GM10266 (cell line): ENCODE measurements around the gene CD47.

ENCODE experiments used
- DNase-seq: peaks from one replicate; pipeline ENCODE4 v3.0.0; 2012; ENCODE audit errors: extremely low spot score
- CTCF ChIP-seq: IDR thresholded peaks from 2 replicates; pipeline ENCODE4 v1.5.1; 2012; ENCODE audit warnings: mild to moderate bottlenecking, low read depth; ENCODE audit not compliant: control insufficient read depth, insufficient read depth; ENCODE audit errors: missing control alignments

Gene CD47

DNA sequence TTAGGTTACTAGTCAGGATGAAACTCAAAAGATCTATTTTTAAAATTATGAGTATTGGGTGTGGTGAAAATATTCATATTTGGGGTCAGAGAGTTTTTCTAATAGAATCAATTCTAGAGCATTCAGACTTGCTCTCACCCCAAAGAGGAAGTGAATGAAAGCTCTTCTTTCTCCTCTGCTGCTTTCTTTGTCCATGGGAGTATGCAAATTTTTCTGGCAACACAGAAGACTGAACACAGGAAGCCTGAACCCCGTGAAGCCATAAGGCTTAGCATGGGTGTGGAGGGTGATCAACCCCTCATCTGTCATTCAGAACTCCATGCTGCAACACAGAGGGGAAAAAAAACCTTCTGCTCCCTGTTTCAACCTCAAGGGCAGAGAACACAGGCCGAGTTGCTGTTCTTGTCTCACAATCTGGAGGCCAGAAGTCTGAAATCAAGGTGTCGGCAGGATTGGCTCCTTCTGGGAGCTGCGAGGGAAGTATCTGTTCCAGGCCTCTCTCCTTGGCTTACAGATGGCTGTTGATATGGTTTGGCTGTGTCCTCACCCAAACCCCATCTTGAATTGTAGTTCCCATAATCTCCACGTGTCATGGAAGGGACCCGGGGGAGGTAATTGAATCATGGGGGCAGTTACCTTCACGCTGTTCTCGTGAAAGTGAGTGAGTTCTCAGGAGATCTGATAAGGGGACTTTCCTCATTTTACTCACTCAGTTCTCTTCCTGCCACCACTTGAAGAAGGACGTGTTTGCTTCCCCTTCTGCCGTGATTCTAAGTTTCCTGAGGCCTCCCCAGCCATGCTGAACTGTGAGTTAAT is 33.7 kb upstream of the CD47 start:
- DNase-seq = peak; percentile 63

GRCh38 chr3:108123326-108123725 is 32.5 kb upstream of the CD47 start:
- no peak for TF ChIP-seq CTCF
- no peak for DNase-seq

More for the DNA sequence above, 33.7 kb upstream of the CD47 start:
- no peak for TF ChIP-seq CTCF

GRCh38 chr3:108122276-108122675 is 31.4 kb upstream of the CD47 start:
- no peak for DNase-seq
- no peak for TF ChIP-seq CTCF

- TF ChIP-seq CTCF = no peak
- DNase-seq = no peak
These were observed 28.7 kb upstream of the CD47 start for GRCh38 chr3:108119398-108120104.

GRCh38 chr3:108118038-108118768 is 27.4 kb upstream of the CD47 start:
- TF ChIP-seq CTCF = no peak

DNA sequence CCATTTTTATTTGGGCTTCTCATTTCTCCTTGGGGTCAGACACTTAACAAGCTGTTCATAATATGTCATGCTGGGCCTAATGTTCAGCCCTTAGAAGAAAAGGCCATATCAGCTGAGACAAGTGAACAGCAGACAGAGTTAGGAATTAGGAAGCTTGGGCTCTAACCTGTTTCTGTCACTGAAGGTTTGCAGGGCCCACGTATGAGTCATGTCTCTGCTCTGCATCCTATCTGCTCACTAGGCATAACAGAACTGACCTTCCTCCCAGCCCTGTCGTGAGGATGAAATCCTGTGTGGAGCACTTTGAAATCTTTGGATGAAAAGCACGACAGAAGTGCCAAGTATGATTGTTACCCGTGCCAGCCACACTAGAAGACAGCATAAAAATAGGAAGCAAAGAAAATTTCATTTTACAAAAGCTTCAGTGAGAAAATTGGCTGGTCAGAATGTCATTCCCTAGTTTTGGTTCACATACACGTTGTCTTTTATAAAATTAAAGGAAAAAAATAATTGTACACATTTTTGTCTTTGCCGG is 26.5 kb upstream of the CD47 start:
- no peak for DNase-seq
- no peak for TF ChIP-seq CTCF

More at GRCh38 chr3:108118038-108118768, 27.4 kb upstream of the CD47 start:
- no peak for DNase-seq
